T47D (cell line): ENCODE data around the gene TSACC.

Experiments
- DNase-seq, 2 experiments: peaks; one replicate each; pipeline versions ENCODE4 v3.0.0 to v3.0.0-alpha.2; 2011 to 2012; ENCODE audit warnings: low read depth in 1 of 2, low spot score in 1 of 2
- JUND ChIP-seq: IDR thresholded peaks from 2 replicates; pipeline ENCODE4 v1.6.1; 2012; ENCODE audit warnings: low read depth
- in situ Hi-C: cut with HindIII; loops from 2 replicates; pipeline ENCODE4 v1.10.0; 2016; ENCODE audit warnings: low sequenced_read_pairs, low pct_unique_long_range_greater_than_20kb

TSACC gene

DNA sequence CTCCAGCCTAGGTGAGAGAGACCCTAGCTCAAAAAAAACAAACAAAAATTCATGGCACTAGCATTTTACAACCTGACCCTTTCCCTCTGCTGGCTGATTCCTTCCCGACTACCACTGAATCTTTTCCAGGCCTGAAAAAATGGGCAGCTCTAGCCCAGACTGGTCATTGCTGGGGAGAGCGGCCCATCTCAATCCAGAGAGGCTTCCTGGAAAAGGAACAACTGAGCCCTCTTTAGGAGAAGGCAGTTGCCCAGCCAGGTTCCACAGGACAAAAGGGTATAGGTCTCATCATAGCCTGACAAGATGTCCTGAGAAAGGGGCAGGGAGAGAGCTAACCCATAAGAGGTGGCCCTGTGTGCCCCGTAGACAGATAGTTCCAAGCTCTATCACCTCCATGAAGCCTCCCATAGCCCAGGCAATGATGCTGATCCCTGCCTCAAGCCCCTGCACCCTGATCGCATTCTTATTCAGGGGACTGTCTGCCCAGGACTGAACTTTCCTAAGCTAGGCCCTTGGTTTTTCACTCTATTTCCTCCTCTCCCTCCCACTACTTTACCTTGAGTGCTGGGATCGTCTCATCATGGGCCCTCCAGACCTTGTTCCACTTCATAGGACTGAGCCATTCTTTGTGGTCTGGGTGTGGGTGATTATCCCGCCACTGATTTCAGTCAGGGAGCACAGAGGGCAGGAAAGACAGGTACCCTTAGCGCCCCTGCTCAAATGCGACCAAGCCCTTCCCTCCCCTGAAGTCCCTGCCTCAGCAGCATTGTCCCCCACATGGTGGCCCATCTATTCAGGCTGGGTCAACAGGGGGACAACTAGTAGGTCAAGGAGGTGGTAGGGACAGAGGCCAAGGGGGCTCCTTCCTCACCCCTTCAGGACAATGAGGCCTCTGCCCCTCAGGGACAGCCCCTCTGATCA, 48.9 kb downstream of the TSACC start:
- in situ Hi-C loops: no loop called here

GRCh38 chr1:156387870-156388173, 49.5 kb downstream of the TSACC start:
- no peak for DNase-seq
- in situ Hi-C loops: no loop called here
- TF ChIP-seq JUND: no peak

More for the DNA sequence above, 48.9 kb downstream of the TSACC start:
- no peak for TF ChIP-seq JUND
- no peak for DNase-seq

DNA sequence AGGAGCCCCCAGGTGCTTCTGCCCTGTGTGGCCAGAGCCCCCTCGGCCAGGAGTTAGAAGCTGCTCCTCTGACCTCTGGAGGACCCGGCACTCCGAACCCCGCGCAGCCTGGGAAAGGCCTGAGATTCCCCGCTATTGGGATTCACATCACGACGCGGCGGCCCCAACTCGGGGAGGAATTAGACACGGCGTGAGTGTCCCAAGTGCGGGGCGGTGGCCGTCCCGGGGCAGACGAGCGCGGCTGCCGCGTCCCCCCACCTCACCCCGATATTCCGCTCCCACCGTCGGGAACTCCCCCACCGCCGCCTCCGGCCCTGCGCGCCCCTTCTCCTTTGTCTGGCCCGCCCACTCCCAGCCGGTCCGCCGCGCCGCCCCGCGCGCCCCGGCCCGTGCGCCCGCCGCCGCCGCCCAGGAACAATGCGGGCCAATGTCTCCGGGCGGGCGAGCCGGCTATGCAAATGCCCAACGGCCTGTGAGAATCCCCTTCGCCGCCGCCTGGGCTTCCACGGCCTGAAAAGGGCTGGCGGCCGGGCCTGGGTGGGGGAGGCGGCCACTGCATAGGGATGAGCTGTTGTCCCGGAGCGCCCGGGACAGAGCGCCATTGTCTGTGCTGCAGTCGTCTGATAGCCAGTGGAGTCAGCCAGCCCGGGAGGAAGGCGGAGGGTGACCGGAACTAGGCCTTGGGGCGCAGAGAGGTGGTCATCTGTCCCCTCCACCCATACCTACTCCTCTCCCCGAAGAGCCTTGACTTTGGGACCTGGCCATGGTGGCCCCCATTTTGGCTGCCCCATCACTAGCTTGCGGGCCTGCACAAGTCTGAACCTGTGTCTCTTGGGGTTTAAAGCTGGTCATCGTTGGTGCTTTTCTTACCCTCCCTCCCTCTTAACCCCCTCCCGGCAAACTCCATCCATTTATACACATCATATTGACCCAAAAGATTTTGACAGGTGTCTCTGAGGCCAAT, 50.1 kb downstream of the TSACC start:
- DNase-seq: no peak
- TF ChIP-seq JUND: no peak
- in situ Hi-C loops: no loop called here

- in situ Hi-C loops: no loop called here
- no peak for TF ChIP-seq JUND
- no peak for DNase-seq
Observed at GRCh38 chr1:156389311-156389710, 51.0 kb downstream of the TSACC start.

DNA sequence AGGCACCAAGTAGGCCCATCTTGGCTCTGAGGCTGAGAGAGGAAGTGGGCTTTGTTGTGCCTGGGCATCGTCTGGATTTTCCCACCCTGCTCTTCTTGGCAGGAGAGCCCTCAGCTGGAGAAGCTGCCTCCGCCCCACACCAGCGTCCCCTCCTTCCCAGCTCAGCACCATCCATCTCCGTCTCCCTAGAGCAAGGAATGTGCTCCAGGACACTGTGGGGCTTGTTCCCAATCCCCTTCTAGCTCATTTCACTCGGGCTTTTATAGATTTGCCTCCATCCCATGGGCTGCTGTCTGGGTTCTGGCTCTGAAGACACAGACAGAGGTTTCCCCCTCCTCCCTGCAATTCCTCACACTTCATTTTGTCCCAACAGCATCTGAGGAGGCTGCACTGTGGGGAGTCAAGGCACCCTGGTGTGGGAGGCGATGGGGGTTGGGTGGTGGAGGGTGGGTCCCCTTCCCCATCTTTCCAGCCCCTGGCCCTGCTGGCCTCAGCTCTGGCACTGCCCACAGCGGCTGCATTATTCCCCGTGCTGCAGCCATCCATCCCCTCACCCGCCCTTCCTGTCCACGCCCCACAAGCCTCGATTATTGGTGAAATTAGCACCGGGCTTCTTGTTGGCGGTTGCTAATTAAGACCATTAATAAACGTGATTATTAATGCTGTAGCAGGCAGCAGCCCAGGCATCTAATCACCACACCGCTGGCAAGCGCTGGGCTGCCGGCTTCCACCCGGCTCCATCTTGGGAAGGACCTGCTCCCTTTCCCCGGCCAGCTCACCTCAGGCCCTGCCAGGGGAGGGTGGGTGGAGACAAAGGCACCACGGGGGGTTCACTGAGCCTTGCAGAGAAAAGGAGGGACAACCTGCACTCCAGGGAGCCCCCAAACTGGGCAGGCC, 52.4 kb downstream of the TSACC start:
- in situ Hi-C loops: no loop called here
- TF ChIP-seq JUND: no peak
- DNase-seq: no peak

GRCh38 chr1:156391366-156391677, 53.0 kb downstream of the TSACC start:
- DNase-seq: no peak
- no peak for TF ChIP-seq JUND
- in situ Hi-C loops: no loop called here

DNA sequence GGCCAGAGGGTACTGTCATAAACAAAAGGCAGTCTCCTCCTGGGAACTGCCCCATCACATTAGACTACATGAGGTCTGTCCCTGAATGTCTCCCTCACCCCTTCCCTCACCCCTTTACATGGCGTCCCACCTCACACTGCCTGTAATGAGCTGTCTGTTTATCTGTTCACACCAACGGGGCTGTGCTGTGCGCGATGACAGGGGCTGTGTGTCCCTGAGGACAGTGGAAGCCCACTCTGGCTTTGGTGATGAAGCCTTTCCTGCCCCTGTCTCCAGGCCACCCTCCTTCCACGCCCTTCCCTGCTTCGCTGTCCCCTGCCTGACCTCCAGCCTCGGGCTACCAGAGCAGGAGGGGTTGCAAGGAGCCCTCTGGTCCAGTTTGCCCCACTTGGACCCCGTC, 53.4 kb downstream of the TSACC start:
- no peak for TF ChIP-seq JUND

DNA sequence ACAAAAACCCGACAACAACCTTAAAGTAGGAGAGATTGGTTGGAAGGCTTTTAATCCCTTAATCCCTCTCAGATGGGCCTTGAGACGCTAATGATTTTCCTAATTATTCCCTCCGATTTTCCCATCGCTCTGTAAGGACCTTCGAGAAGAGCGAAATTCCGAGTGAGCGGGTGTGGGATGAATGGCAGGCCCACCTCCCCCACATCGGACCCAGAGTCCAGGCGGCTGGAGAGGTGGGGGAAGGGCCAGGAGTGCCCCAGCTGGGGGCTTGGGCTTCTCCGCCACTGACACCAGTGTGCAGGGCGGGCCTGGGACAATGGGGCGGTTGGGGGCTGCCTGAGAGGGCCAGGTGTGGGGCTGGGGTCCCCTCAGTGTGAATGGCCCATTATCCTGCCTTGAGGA, 54.1 kb downstream of the TSACC start:
- TF ChIP-seq JUND: no peak
- in situ Hi-C loops: no loop called here
- no peak for DNase-seq

More for the DNA sequence above, 53.4 kb downstream of the TSACC start:
- DNase-seq: no peak
- in situ Hi-C loops: no loop called here

DNA sequence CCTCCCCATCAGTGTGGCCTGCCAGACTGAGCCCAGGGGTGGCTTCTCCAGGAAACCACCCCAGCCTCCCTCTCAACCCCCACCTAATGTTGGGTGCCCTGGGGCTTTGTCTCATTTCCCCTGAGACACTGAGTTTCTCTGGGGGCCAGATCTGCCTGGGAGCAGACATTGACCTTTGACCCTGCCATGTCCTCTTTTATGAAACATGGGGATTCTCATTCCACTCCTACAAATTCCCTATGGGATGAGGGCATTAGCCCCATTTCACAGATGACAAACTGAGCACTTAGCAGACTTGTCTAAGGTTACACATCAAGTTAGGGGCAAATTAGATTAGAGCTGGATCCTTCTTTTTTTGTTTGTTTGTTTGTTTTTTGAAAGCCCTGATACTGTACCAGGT, 54.8 kb downstream of the TSACC start:
- TF ChIP-seq JUND: no peak
- no peak for DNase-seq
- in situ Hi-C loops: no loop called here

GRCh38 chr1:156394082-156394481, 55.8 kb downstream of the TSACC start:
- no peak for TF ChIP-seq JUND
- DNase-seq: no peak
- in situ Hi-C loops: no loop called here

GRCh38 chr1:156394835-156395461, 56.6 kb downstream of the TSACC start:
- DNase-seq: no peak
- no peak for TF ChIP-seq JUND
- in situ Hi-C loops: no loop called here
